Measurements from ENCODE around the gene SLC1A2. TPM values are rescaled to one million over a fixed set of nuclear protein-coding genes. Genes with fewer than 3 reads are reported as not detected.

Gene SLC1A2
- 0.11 TPM in 1 of 2 replicates, not detected in the other for total RNA-seq (2021)
- percentile 2 among the genes with signal in this experiment for Bru-seq, nascent RNA
- BruChase-seq, experiment 1, labeled RNA remaining after a 2-hour chase = percentile 3 among the genes with signal in this experiment
- BruChase-seq, experiment 2, labeled RNA remaining after a 6-hour chase = percentile 3 among the genes with signal in this experiment
- long read RNA-seq = 0 reads

GRCh38 chr11:35419184-35419829 is at the start of gene SLC1A2:
SLC1A2 (minus strand) TSS chr11:35419558; CDS start chr11:35418966, 592 bp downstream.
- Histone ChIP-seq H3K4me3 (ENCODE audit: low read depth, low read length, poor library complexity, severe bottlenecking) (peak within 1 kb of the TSS; percentile 30), H3K9me3 (ENCODE audit: low read depth, low read length, poor library complexity, severe bottlenecking) (no peaks in the 10 kb centered on the region), H3K27ac (ENCODE audit: low read depth, low read length, poor library complexity, severe bottlenecking) (no peak within 1 kb of the TSS), H3K27me3 (replicated peaks; ENCODE audit: insufficient read depth, low read depth, low read length, poor library complexity) (peaks cover 100% of the 10 kb centered on the region), H3K4me1 (ENCODE audit: insufficient read depth, low read length, poor library complexity, severe bottlenecking) (peaks cover 14% of the 10 kb centered on the region), H3K36me3 (ENCODE audit: insufficient read depth, low read length, poor library complexity, severe bottlenecking) (no peaks in the 10 kb centered on the region)
- no peak for TF ChIP-seq CTCF (conservative IDR thresholded peaks at IDR 0.05; ENCODE audit: low read depth, low read length)
- peak; percentile 74 for TF ChIP-seq EZH2 (IDR thresholded peaks at IDR 0.05; ENCODE audit: borderline replicate concordance, low read depth, low read length, poor library complexity, severe bottlenecking)
- CTCF ChIA-PET = no interaction called here
- BruUV-seq (replicated peaks) = no TSS peak
- DNase-seq (ENCODE audit: low spot score) = peak; percentile 50
- POLR2A ChIA-PET (ENCODE audit: low non-redundant PET) = no interaction called here
- intact Hi-C loops (cut with micrococcal nuclease; ENCODE audit: unreplicated experiment) = no loop called here

- DNase-seq (ENCODE audit: low spot score) = no peak
- TF ChIP-seq CTCF (conservative IDR thresholded peaks at IDR 0.05; ENCODE audit: low read depth, low read length) (no peak), EZH2 (IDR thresholded peaks at IDR 0.05; ENCODE audit: borderline replicate concordance, low read depth, low read length, poor library complexity, severe bottlenecking) (no peak)
- Histone ChIP-seq H3K27me3 (replicated peaks; ENCODE audit: insufficient read depth, low read depth, low read length, poor library complexity) (peaks cover 51% of the 10 kb centered on the region), H3K27ac (ENCODE audit: low read depth, low read length, poor library complexity, severe bottlenecking) (no peak overlapping the region), H3K36me3 (ENCODE audit: insufficient read depth, low read length, poor library complexity, severe bottlenecking) (no peaks in the 10 kb centered on the region), H3K9me3 (ENCODE audit: low read depth, low read length, poor library complexity, severe bottlenecking) (no peaks in the 10 kb centered on the region), H3K4me3 (ENCODE audit: low read depth, low read length, poor library complexity, severe bottlenecking) (no peak overlapping the region), H3K4me1 (ENCODE audit: insufficient read depth, low read length, poor library complexity, severe bottlenecking) (no peaks in the 10 kb centered on the region)
- intact Hi-C loops (cut with micrococcal nuclease; ENCODE audit: unreplicated experiment) = no loop called here
- POLR2A ChIA-PET (ENCODE audit: low non-redundant PET) = no interaction called here
- BruUV-seq (replicated peaks) = no TSS peak
- CTCF ChIA-PET = interaction anchor here (0.7 kb wide), 1 partner anchor 19 kb away, joined by 3 read pairs; no protein-coding TSS in a partner anchor
Observed at GRCh38 chr11:35466058-35466457, 46.7 kb upstream of the SLC1A2 start.

GRCh38 chr11:35464308-35464707 is 45.0 kb upstream of the SLC1A2 start:
- no peak overlapping the region for H3K27ac ChIP-seq (ENCODE audit: low read depth, low read length, poor library complexity, severe bottlenecking)
- intact Hi-C loops (cut with micrococcal nuclease; ENCODE audit: unreplicated experiment) = no loop called here
- POLR2A ChIA-PET (ENCODE audit: low non-redundant PET) = no interaction called here
- H3K4me1 ChIP-seq (ENCODE audit: insufficient read depth, low read length, poor library complexity, severe bottlenecking) = no peaks in the 10 kb centered on the region
- peak; percentile 42 for DNase-seq (ENCODE audit: low spot score)
- H3K4me3 ChIP-seq (ENCODE audit: low read depth, low read length, poor library complexity, severe bottlenecking) = no peak overlapping the region
- CTCF ChIA-PET = no interaction called here
- no peaks in the 10 kb centered on the region for H3K36me3 ChIP-seq (ENCODE audit: insufficient read depth, low read length, poor library complexity, severe bottlenecking)
- TF ChIP-seq EZH2 (IDR thresholded peaks at IDR 0.05; ENCODE audit: borderline replicate concordance, low read depth, low read length, poor library complexity, severe bottlenecking) (no peak), CTCF (conservative IDR thresholded peaks at IDR 0.05; ENCODE audit: low read depth, low read length) (peak; percentile 42; the same call in 1 of the 2 replicates)
- H3K27me3 ChIP-seq (replicated peaks; ENCODE audit: insufficient read depth, low read depth, low read length, poor library complexity) = peaks cover 58% of the 10 kb centered on the region
- BruUV-seq (replicated peaks) = no TSS peak
- no peaks in the 10 kb centered on the region for H3K9me3 ChIP-seq (ENCODE audit: low read depth, low read length, poor library complexity, severe bottlenecking)
